GM19023 (cell line): ENCODE data around the gene SIX2.
A peak's percentile ranks its signal among the peaks of the same experiment; 100 is the strongest.

Experiments
- ATAC-seq: cut with Tn5 transposase; IDR thresholded peaks from one replicate; pipeline ENCODE4 v1.9.1; 2021; ENCODE audit warnings: mild to moderate bottlenecking, moderate library complexity; ENCODE audit not compliant: unreplicated experiment

Gene SIX2

DNA sequence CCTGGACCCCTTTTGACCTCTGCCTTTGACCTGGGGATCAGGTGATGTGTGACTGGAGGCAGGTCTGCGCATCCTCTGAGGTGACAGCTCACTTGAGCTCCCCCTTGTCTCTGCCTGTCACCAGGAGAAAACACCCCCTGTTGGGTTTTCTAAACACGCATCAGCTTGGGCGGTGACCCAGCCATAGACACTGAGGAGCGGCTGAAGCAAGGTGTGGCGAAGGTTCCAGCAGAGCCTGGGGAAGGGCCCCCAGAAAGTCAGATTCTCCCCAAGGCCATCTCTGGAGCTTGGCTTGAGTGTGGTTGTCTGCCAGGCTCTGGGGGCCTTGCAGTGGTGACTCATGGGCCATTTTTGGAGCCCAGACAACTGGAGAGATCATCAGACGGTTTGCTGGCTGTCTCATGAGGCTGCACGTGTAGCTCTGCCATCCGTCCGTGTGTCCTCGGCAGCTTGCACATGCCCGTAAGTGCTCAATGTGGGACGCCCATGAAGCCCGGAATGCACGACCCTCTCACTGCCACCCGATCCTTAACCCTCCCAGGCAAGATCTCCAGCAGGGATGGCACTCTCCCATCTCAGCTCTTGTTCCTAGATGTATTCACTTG is 38.3 kb downstream of the SIX2 start:
- no peak for ATAC-seq

DNA sequence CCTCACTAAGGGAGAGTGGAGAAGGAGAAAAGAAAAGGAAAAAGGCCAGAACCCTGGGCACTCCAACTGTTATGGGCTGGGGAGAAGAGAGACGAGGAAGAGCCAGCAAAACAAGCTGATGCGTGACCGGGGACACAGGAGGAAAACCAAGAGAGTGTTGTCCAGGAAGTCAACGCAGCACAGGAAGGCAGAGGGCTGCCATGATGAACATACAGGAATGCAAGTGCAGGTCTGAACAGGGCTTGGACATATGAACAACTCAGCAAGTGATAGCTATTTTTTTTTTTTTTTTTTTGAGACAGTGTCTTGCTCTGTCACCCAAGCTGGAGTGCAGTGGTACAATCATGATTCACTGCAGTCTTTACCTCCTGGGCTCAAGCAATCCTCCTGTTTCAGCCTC is 39.3 kb downstream of the SIX2 start:
- ATAC-seq, result no peak

DNA sequence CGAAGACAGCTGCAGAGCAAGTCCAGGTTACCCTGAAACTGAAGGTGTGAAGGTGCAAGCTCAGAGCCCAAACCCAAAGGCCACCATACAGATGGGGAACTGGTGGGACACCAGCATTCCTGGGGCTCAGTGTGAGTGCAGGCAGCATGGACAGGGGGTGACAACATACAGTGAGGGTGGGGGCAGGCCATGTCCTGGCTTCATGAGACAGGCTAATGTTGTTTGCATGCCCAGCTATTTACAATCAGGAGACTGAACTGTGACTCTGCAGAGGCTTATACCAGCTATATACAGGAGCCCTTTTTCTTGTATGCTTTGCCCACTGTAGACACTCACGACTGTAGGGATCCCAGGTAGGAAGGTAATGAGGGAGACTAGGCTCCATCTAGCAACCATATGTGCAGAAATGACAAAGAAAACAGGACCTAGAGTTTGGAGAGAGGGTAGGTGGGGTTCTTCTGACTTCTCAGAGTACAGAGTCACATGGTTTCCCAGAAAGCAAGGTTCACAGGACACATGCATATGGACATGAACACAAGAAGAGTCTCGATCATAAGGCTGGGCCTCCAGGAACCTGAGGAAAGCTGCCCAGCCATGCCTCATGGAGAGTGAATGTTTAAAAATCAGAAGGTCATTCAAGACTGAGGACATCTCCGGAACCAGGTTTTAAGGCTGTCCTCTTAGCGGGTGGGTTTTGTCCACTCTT is 41.4 kb downstream of the SIX2 start:
- ATAC-seq, result no peak

DNA sequence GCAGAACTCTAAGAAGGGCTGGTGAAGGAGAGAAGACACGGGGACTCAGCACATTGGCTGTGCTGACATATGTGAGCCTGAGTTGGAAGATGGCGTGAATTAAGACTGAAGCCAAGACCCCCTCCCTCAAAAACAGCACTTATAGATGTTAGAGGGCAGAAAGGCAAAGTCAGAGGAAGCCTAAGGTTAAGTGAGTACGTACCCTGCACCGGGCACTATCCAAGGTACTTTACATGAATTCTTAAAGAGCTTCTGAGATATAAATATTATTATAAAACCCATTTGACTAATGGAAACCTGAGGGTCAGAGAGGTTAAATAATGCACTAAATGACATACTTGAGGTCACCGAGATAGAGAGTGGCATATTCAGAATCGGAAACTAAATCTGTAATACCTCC is 42.2 kb downstream of the SIX2 start:
- no peak for ATAC-seq

DNA sequence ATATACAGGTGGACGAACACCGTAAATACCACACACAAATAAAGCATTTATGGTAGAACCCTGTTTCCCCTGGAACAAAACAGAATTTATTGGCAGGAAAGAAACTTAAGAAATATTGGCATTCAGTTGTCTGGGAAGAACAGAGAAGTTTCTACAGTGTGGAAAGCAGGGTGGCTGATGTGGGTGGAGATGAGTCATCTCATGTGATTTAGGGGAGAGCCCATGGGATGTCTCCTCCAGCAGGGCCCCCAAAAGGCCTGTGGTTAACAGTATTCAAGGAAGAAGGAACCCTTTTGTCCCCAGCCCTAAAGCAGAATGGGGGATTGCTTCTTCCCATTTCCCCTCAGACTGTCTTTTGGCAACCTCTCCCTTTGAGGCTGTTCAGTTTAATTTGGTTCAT is 43.6 kb downstream of the SIX2 start:
- ATAC-seq, result no peak

DNA sequence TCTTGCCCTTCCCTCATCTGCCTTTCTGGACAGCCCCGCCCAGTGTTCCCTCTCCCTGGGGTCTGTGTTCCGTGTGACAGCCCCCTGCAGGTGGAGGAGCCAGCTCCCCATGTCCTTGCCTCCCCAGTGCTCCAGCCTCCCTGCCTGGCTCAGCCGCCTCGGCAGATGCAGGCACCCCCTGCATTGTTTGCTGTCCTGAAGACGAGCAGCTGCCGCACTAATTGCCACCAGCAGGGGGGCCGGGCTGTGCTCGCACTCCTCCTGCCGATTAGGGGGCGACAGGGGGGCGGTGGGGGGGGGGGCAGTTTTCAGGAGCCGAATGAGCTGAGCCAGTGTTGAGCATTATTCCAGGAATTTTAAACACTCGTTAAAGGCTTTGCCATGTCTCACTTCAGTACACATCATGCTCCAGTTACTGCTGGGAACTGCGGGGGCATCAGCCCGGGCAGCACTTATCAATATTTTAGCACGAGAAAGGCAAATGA is 44.5 kb downstream of the SIX2 start:
- no peak for ATAC-seq

DNA sequence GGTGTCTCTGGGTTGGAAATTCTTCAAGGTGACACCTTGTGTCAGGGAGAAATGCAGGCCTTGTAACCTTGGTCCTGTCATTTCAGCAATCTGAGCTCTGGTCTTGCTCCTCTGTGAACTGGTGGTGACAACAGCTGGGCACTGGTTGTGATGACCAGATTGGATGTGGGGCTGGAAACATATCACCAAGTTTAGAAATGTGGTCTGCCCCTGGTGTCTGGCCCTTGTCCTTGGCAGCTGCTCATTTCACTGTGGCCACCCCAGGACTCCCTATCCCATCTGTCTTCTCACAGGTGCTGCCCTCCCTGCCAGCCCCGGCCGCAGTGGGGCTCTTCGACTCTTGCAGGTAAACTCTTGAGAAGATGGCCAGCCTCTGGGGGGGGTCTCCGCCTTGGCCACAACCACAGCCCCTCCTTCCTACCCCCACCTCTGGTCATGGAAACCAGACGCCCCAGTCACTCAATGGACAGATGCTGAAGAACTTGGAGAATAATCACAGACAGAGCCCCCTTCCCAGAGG is 47.0 kb downstream of the SIX2 start:
- ATAC-seq, result no peak

DNA sequence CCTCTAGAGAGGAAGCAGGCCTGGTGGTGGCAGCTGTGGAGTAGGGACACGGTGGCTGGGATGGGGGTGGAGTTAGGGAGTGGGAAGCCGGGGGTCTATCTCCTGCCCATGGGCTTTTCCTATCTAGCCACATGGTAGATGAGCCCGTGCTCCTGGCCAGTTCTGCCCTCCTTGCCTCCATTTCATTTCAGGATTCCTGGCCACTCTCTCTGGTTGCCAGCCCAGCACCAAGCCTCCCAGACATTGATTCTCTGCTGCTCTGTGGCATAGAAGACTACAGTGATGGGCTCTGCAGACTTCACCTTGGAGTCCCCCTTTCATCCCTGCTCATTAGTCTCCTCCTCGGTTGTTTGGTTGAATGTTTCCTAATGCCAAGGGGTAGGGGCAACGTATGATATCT is 48.4 kb downstream of the SIX2 start:
- no peak for ATAC-seq

DNA sequence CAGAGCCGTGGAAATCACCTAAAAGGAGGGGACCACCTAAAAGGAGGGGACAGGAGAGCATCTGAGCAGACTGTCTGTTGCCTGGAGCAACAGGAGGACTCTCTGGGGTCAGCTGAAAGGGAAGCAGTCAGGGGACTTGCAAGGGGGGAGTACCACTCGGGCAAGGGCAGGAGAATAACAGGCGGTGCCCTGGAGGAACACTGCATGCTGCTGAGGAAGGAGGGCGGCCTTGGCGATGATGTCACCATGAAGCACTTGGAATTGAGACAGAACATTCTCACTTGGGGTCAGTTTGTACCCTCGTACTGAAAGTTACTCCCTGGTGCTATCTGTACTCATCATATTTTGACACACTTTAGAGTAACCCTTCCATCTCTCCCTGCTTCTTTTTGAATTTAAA is 49.4 kb downstream of the SIX2 start:
- ATAC-seq, result no peak

DNA sequence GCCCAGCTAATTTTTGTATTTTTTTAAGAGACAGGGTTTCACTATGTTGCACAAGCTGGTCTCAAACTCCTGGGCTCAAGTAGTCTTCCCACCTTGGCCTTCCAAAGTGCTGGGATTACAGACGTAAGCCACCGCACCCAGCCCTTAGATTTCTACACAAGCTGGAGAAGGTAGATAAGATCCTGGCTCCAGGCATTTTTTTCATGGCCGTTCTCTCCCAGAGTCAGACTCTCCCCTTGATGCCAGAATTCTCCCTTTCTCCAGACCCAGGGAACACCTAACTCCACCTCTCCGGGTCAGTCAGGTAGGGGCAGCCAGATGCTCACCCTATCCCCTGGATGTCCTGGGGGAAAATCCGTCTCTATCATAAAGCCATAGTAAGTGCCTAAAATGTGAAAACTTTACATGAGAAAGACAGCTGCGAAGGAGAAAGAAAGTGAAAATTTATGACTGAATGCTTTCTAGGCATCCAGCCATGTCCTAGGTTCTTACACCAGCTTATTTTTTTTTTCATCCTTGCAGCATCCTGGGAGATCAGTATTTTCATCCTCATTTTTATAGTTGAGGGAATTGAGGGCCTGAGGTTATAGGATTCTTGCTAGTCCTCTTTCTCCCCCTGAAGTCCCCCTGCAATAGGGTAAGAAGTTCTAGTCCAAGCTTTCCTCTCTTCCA is 51.5 kb downstream of the SIX2 start:
- ATAC-seq, result no peak

DNA sequence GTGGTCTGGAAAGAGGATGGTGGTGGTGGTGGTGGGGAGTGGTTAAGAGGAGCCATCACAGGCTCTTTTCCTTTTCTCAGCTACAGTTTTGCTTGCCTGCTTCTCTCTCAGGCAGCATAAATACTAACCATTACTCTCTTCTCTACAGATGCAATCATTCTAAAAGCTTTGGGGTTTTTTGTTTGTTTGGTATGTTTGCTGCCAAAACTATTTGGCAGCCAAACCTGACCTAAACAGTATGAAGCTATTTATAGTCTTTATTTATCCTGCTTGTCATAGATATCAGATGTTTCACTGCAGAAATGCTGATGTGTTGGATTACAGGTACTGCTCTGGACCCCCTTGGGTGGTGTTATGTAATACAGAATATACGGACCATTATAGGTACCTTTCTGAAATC is 52.4 kb downstream of the SIX2 start:
- ATAC-seq, result no peak

DNA sequence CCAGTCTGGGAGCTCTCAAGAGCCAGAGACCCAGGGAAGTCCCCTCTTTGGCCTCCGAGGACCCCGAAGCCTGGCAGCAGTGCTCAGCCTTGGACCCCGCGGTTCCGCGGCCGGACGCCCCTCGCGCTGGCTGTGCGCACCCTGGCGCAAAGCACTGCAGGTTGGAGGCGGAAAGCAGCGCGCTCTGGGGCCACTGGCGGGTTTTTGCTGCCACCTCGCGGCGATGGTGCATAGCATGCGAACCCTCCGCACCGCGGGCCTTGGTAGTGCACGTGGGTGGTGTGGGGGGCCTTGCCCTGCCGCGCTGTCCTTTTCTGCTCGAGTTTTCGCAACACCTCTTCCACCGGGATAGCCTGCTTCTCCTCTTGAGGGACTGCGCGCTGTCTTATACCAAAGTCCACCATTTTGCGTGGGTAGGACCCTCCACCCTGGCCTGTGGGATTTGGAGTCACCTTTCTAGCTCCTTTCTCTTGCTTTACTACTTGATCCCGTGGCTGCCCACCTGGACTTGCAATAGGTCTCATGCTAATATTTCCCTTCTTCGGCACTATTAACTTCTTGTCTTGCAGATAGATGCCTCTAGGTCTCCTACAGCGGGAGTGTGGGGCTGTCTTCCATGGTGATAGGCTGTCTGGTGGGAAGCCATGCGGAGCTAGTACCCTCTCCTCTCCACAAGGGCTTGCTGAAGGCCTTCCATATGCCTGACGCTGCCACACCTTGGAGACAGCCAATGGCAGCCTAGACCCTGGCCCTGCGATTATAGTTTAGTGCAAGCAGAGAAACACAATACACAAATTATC is 53.5 kb downstream of the SIX2 start:
- peak; percentile 62 for ATAC-seq
